ENCODE measurements around the gene NUP98.

Gene NUP98

DNA sequence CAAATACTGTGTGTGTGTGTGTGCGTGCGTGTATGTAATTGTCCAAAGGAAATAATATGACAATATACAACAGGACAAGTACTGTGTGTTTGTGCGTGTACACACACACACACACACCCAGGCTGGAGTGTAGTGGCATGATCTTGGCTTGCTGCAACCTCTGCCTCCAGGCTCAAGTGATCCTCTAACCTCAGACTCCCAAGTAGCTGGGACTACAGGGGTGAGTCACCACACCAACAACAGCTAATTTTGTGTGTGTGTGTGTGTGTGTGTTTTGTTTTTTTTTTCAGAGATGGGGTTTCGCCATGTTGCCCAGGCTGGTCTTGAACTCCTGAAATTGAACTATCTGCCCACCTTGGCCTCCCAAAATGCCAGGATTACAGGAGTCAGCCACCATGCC is 61.5 kb downstream of the NUP98 start:
- DNase-seq (ENCODE audit: low spot score), result no peak

DNA sequence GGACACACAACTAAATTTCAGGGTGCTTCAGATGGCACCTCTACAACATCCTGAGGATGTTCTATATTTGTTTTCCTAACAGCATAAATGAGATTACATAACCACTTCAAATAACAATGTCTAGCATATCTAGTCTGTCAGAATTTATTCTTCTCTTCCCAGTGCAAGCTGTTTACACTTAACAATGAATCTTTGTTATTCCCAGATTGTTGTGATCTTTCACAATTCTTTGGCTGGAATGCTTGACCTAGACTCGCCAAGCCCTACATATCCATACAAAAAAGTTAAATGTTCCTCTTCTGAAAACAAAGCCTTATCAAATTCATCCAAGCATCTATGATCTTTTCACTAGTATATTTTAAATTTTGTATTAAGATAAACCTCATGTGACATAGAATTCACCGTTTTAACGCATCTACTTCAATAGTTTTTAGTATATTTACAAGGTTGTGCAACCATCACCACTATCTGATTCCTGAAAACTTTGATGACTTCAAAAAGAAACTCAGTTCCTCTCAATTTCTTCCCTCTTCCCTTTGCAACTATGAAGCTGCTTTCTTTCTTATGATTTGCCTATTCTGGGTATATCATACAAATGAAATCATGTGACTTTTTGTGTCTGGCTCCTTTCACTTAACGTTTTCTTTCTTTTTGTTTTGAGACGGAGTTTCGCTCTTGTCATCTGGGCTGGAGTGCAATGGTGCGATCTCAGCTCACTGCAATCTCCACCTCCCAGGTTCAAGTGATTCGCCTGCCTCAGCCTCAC is 64.5 kb downstream of the NUP98 start:
- no peak for DNase-seq (ENCODE audit: low spot score)

DNA sequence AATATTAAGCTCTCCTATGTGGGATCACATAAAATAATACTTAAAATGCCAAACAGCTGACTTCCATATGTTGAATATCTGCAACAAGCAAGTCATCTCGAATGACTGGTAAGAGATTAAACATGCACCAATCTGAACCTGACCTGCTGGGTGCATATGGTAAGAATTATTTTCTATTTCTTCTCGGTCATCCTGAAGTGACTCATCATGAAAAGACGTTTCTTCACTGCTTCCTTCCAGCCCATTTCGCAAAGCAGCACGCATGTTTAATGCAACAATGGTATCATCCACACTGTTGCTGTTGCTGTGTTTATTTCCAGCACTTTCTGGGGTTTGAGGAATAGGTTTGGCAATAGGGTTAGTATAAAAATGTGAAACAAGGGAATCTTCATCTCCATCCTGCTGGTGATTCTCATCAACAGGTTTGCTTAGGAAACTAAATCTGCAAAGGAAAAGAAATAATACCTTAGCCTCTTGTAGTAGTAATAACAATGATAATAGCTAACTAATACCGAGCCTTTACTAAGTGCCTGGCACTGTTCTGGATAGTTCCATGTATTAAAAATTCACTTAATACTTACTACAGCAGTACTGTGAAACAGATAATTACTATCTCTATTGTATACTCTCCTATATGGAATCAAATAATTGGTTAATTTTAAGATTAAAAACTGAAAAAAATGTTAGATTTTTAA is 74.2 kb downstream of the NUP98 start:
- peak; percentile 36 for DNase-seq (ENCODE audit: low spot score)

DNA sequence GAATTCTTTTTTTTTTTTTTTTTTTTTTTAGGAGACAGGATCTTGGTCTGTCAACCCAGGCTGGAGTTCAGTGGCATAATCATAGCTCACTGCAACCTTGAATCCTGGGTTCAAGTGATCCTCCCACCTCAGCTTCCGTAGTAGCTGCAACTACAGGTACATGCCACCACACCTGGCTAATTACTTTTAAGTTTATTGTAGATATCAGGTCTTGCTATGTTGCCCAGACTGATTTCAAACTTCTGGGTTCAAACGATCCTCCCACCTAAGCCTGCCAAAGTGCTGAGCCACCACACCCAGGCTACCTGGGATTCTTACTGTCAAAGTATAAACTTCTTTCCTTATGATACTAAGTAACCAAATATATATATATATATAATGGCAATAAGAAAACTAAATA is 75.3 kb downstream of the NUP98 start:
- no peak for DNase-seq (ENCODE audit: low spot score)

DNA sequence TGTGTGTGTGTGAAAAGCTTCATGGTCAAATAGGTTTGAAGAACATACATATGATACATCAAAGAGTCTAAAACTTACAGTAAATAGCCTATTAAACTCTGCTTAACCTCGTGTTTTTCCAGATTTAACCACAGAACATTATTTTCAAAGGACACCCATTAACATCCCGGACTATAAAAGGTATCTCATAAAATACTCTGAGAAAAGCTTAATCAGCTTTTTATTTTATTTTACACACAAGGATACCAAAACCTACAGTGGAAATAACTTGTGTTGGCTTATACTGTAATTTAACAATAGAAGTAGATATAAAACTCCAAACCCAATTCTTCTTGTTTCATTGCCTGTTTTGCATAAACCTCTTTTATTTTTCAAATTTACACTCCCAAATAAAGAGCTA is 76.4 kb downstream of the NUP98 start:
- no peak for DNase-seq (ENCODE audit: low spot score)

DNA sequence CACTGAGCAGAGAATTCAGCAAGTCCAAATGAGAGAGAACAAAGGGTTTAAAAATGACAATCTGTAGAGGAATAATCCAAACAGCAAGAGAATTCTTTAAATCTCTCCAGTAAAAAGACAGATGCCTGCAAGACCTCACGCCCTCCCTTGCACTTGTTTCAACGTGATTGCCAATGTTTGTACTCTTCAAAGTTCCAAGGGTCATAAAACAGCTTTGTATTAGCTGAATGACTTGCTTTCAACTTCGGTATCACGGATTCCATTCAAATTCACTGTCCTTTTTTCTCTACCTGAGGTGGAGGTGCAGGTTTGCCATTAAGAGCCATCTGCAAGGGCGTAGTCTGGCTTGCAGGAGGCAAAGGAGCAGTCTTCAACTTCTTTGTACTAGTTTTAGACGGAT is 85.1 kb downstream of the NUP98 start:
- DNase-seq (ENCODE audit: low spot score), result no peak

DNA sequence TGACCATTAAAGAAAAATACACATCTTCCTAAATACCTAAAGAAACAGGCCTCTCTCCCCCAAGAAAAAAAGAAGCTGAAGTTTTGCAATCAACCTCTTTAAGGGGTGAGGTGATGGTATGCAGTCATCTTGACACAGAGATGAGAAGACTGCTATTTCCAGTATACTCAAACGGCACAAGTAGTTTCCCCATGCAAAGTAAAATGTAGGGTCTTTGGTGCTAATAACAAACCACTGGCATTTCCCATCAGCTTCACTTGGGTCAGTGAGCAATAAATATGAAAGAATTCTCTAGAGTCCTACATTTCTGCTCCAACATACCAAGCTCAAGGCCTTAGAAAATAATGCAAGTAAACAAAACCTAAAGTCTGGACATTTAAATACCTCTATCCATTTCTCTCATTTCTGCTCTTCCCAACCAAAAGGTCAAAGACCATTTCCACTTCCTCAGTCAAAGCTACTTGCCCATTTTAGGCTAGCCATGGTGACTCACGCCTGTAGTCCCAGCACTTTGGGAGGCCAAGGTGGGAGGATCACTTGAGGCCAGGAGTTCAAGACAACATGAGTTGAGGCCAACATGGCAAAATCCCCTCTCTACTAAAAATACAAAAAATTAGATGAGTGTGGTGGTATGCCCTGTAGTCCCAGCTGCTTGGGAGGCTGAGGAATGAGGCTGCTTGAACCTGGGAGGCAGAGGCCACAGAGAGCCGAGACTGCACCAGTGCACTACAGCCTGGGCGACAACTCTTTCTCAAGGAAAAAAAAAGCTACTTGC is 86.7 kb downstream of the NUP98 start:
- DNase-seq (ENCODE audit: low spot score), result no peak

DNA sequence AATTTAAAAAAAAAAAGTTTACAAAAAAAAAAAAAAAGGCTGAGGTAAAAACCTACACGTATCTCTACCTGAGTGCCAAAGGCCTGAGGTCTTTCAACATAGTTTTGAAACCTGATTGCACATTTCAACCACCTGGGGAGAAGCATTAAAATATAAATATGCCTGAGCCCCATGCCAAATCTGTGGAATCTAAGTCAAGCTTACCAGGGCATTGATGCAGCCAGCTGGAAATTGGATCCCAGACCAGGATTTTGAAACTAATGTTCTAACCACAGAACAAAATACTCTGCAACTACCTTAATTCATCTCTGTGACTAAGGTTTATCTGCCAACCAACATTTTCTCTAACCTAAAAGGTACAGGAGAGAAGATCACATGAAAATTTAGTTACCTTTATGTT is 87.4 kb downstream of the NUP98 start:
- no peak for DNase-seq (ENCODE audit: low spot score)

DNA sequence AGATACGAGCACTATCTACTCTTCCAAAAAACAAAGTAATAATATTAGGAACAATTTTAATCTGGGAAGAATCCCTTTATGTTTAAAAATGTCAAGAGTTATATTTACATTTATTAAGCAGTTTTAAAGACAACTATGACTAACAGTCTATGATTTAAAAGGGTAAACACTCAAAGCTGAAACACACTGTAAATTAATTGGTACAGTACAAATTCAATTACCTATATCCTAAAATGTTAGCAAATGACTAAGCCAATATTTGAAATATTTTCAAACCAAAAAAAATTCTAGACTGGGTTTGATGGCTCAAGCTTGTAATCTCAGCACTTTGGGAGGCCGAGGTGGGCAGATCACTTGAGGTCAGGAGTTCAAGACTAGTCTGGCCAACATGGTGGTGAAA is 90.2 kb downstream of the NUP98 start:
- DNase-seq (ENCODE audit: low spot score), result no peak

DNA sequence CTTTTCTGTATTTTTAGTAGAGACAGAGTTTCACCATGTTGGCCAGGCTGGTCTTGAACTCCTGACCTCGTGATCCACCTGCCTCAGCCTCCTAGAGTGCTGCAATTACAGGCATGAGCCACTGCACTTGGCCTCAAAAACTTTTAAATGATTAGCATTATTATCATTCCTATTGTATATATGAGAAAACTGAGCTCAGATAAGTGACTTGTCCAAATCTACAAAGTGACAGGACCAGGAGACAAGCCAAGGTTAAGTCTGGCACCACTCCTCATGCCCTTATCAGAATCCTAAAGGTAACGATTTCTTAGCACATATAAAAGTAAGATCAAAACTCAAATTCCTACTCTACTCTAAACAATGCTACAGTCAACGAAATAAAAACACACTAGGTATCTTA is 94.0 kb downstream of the NUP98 start:
- DNase-seq (ENCODE audit: low spot score), result no peak

DNA sequence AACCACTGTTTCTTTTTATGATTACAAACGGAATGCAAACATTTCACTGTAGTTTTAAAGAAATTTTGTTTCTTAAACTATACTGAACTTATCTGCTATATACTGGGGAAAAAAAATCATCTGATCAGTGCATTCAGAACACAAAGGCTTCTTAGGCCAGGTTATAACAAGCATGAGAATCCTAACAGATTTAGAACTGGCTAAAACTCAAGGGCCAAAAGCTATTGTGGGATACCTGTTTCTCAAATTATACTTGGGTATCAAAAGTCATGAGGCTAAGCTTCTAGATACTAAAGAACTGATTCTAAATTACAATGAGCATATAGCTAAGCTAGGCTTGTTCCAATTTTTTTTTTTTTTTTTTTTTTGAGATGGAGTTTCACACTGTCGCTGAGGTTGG is 96.4 kb downstream of the NUP98 start:
- no peak for DNase-seq (ENCODE audit: low spot score)

DNA sequence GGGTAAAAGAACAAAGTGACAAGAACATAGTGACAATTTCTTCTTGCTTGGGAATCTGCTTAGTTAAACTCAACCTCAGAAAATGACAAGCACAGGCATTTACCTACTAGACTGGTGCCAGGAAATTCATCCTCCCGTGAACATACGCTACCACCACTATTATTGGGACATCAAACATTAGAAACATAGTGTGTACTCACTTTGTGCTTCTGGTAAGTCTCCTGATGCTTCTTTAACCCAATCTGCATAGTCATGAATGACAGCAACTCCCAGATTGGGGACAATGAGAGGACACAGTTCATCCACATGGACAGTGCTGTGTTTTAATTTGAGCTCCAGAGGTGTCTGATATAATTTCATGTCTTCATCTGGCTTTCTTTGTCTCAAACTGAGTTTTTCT is 96.9 kb downstream of the NUP98 start:
- no peak for DNase-seq (ENCODE audit: low spot score)

DNA sequence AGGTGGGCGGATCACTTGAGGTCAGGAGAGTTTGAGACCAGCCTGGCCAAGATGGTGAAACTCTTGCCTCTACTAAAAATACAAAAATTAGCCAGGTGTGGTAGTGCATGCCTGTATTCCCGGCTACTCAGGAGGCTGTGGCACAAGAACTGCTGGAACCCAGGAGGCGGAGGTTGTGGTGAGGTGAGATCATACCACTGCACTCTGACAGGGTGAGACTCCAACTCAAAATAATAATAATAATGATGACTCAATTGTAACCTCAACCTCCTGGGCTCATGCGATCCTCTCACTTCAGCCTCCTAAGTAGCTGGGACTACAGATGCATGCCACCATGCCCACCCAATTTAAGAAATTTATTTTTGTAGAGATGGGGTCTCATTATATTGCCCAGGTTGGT is 110.6 kb downstream of the NUP98 start:
- no peak for DNase-seq (ENCODE audit: low spot score)

DNA sequence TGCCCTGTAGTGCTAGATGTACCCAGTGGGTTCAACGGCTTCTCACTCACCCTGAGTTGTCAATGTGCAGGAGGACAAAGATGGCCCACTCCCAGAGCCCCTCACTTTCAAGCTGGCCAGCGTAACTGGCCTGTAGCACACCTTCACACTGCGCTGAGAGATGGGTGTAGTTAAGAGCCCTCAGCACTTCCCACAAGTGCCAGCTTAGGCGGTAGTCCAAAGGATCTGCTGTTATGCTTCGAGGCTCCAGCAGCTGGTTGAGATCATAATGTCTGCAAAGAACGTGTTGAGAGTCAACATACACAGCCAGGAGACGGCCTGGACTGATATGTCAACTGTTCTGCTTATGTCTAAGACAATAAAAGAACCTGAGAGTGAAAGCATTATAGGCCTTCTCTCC is 111.4 kb downstream of the NUP98 start:
- no peak for DNase-seq (ENCODE audit: low spot score)

DNA sequence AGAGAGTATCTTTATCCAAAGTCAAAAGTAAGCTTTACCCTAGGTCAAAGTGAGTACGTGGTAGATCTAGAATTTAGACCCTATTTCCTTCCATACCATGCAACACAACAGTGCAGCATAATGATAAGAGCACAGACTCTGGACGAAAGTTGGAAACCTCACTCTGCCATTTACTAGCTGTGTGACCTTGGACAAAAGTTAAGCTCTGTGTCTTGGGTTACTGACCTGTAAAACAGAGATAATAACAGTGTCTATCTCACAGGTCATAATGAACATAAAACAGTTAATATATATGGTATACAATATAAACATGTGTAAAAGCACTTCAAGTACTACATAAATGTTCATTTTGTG is 112.6 kb downstream of the NUP98 start:
- DNase-seq (ENCODE audit: low spot score), result no peak

DNA sequence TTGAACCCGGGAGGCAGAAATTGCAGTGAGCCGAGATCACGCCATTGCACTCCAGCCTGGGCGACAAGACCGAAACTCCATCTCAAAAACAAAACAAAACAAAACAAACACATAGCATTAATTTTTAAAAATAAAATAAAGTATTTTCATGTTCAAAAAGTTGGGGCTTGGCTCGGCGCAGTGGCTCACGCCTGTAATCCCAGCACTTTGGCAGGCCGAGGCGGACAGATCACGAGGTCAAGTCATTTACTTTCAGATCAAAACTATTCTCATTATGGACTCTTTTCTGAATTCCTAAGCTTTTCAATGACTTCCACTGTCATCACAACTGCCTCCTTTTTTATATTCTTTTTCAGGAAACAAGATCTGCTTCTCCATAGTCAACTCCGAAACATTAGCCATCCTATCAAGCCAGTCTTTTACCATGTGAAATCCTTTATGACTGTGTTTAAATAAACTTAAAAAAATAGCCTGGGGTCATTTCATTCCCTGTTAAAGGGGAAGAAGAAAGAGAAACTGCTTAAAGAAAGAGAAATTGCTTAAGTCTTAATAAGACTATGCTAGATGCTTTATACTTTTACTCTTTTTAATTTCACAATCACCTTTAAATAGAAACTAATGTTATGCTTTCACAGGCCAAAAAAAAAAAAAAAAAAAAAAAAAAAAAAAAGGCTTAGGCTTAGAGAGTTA is 113.1 kb downstream of the NUP98 start:
- peak; percentile 93 for DNase-seq (ENCODE audit: low spot score)

DNA sequence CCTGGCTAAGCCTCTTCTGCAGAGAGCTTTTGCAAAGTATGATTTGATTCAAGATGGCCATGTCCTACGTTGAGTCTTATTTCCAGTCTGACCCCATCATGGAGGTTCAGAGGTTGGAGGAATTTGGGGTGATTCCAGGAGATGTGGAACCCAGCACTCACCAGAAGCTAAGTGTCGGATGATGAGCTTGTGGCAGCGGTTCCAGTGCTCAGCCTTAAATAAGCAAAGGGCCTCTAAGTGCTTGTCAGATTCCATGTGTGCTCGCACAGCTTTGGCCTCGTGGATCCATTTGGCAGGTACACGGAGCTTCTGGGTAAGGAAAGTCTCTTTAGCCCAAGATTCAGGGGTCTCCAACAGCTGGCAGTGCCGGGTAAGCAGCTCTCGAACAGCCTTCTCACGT is 114.3 kb downstream of the NUP98 start:
- no peak for DNase-seq (ENCODE audit: low spot score)

DNA sequence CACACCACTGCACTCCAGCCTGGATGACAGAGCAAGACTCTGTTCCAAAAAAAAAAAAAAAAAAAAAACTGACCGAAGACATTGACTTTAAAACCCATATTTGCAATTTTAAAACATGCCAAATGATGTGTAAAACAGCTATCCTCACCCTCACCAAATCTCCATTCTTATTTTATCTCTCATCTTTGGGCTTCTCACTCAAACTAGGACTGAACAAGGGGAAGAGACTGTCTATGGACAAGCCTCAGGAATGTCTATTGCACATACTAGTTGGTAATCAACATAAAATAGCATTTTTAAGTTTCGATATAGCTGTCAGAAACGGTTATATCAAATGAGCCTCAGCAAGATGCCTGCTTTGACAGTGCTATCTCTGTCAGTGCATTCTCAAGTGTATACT is 118.3 kb downstream of the NUP98 start:
- DNase-seq (ENCODE audit: low spot score), result no peak

DNA sequence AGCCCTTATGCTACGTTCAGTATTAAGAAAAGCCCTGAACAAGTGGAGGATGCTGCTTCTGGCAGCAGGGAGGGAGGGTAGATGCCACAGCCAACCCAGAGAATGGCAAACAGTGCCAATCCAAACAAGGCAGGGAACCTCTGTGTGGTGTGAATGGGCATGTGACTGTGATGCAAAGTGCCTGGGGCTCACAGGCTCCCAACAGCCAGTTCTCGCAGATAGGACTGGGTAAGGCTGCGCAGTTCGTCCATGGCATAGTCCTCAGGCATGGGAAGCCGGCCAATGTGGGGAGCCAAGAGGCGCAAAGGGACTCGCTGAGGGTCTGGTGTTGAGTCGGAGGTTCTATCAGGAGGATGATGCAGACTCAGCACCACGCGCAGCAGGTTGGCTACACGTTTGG is 121.4 kb downstream of the NUP98 start:
- no peak for DNase-seq (ENCODE audit: low spot score)

DNA sequence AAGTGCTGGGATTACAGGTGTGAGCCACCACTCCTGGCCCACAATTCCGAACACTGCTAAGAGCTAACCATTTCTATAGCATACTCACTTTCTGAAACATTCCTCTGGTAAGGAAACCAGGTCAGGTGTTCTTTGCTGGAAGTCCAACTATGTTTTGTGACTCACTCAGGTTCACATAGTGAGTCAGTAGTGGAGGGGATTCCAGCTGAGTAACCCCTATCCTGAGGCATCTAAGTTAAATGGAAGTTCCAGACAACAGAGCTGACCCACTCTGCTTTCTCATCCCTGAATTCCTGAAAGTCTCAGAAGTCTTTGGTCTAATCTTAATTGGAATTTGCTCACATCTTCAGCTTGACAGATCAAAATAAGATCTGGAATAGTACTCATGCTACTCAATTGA is 123.2 kb downstream of the NUP98 start:
- DNase-seq (ENCODE audit: low spot score), result no peak

DNA sequence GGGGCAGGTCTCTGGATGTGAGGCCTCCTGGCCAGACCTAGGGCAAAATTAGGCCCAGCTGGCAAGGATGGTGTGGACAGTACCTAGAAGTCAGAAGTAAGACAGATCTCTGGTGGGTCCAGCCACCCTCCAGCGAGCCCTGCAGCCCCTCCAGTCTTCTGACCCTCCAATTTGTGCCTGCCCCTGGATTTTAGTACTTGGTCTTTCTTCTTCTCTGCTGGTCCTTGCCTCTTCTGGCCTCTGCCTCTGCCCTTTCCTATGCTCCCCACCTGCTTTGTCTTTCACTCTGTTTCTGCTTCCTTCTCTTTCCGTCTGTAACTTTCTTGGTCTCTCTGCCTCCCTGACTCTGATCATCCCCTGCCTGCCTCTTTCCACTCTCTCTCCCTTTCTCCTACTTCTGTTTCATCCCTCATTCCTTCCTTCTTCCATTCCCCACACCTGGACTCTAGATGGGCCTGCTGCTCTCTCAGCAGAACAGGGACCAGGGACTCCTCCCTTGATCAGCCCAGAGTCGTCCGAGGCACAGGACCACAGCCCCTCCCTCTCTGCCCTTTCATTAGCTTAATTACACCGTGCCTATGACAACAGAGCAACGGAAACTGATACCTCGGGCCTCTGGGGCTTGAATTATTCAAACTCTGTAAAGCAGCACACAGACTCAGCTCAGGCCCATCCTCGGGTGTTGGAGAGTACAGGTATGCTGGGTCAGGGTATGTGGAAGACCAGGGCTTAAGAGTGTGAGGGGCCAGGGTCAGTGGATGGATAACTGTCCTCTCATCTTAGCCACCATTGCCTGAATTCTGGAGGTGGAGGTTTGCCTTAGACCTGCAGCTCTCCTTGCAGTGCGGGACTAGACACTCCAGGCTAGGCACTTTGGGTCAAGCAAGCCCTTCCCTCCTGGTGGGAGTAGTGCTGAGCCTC is 125.8 kb downstream of the NUP98 start, which contains the start of gene CHRNA10:
CHRNA10 (minus strand) TSS at position 51 of the 921 bp plus-strand sequence. CDS start 72 bp downstream, outside the sequence.
- DNase-seq (ENCODE audit: low spot score), result no peak
